ENCODE data around the gene LRRC43.

LRRC43 gene

GRCh38 chr12:122182887-122183587 lies at the start of gene LRRC43:
Gene LRRC43 (plus strand): TSS chr12:122183123. CDS start chr12:122183145, 22 bp downstream.
- peak; percentile 40 for DNase-seq (ENCODE audit: low read depth)

GRCh38 chr12:122133192-122133950 lies 49.6 kb upstream of the LRRC43 start:
- no peak for DNase-seq (ENCODE audit: low read depth)

- no peak for DNase-seq (ENCODE audit: low read depth)
Observed at GRCh38 chr12:122135437-122136031, 47.4 kb upstream of the LRRC43 start.

GRCh38 chr12:122137229-122137628 lies 45.7 kb upstream of the LRRC43 start:
- DNase-seq (ENCODE audit: low read depth), result no peak

- DNase-seq (ENCODE audit: low read depth), result no peak
Observed at GRCh38 chr12:122137681-122138080, 45.2 kb upstream of the LRRC43 start.

- no peak for DNase-seq (ENCODE audit: low read depth)
Observed at GRCh38 chr12:122138181-122138580, 44.7 kb upstream of the LRRC43 start.

GRCh38 chr12:122138616-122139015 lies 44.3 kb upstream of the LRRC43 start:
- DNase-seq (ENCODE audit: low read depth), result no peak

GRCh38 chr12:122139266-122139665 lies 43.7 kb upstream of the LRRC43 start:
- DNase-seq (ENCODE audit: low read depth), result no peak

- no peak for DNase-seq (ENCODE audit: low read depth)
Observed at GRCh38 chr12:122139941-122140340, 43.0 kb upstream of the LRRC43 start.

- no peak for DNase-seq (ENCODE audit: low read depth)
Observed at GRCh38 chr12:122140467-122141257, 42.3 kb upstream of the LRRC43 start.

- DNase-seq (ENCODE audit: low read depth), result no peak
Observed at GRCh38 chr12:122141911-122142725, 40.8 kb upstream of the LRRC43 start.

- DNase-seq (ENCODE audit: low read depth), result no peak
Observed at GRCh38 chr12:122142857-122143256, 40.1 kb upstream of the LRRC43 start.

- no peak for DNase-seq (ENCODE audit: low read depth)
Observed at GRCh38 chr12:122144885-122145284, 38.0 kb upstream of the LRRC43 start.

- DNase-seq (ENCODE audit: low read depth), result no peak
Observed at GRCh38 chr12:122145505-122146330, 37.2 kb upstream of the LRRC43 start.

- no peak for DNase-seq (ENCODE audit: low read depth)
Observed at GRCh38 chr12:122147514-122148290, 35.2 kb upstream of the LRRC43 start.

GRCh38 chr12:122148657-122149056 lies 34.3 kb upstream of the LRRC43 start:
- peak; percentile 25 for DNase-seq (ENCODE audit: low read depth)

- no peak for DNase-seq (ENCODE audit: low read depth)
Observed at GRCh38 chr12:122150127-122150681, 32.7 kb upstream of the LRRC43 start.

GRCh38 chr12:122152754-122153153 lies 30.2 kb upstream of the LRRC43 start:
- no peak for DNase-seq (ENCODE audit: low read depth)

GRCh38 chr12:122155705-122156104 lies 27.2 kb upstream of the LRRC43 start:
- no peak for DNase-seq (ENCODE audit: low read depth)

All from EH (cell line).